HepG2 (cell line): ENCODE data around the gene RPL37. TPM values are rescaled to one million over a fixed set of nuclear protein-coding genes. Genes with fewer than 3 reads are reported as not detected.

ENCODE experiments used
- ATAC-seq: fragments of 200-7000 bp; cut with Tn5 transposase; 3 replicates; pipeline ENCODE4 v1.9.1; 2020; ENCODE audit warnings: mild to moderate bottlenecking, moderate library complexity
- BruUV-seq: library from RNA; stranded (reverse); fragments of 400-500 nt; replicated peaks from 2 replicates; lab custom pipeline; 2021; lab: Mats Ljungman, UMichigan
- CTCF ChIA-PET: fragments of 300-600 bp; formaldehyde crosslinking; extraction: SDS; loops from one replicate; lab custom pipeline; 2021; ENCODE audit warnings: low total read pairs, inconsistent platforms, low intra/inter-chr PET ratio; lab: Yijun Ruan, JAX
- POLR2A ChIA-PET: fragments of 350-600 bp; sonication (Branson Sonifier 250); formaldehyde crosslinking; loops from one replicate; lab custom pipeline; 2020; ENCODE audit warnings: antibody characterized with exemption, inconsistent platforms; lab: Yijun Ruan, JAX
- DNase-seq: peaks from one replicate; pipeline ENCODE4 v3.0.0-alpha.2; 2015; ENCODE audit warnings: low spot score
- FAIRE-seq: peaks from 3 replicates; lab custom pipeline; 2011; peaks lifted over from hg19 to GRCh38; lab: Jason Lieb, UNC
- H2AFZ ChIP-seq: one replicate; pipeline ENCODE4 v1.6.1; 2011; ENCODE audit warnings: low read length, inconsistent platforms
- H3K27ac ChIP-seq: fragments of 300-600 bp; 3 replicates; pipeline ENCODE4 v1.8.0; 2011; ENCODE audit warnings: mixed run types, mild to moderate bottlenecking, mixed read lengths, low read length, inconsistent platforms; ENCODE audit not compliant: insufficient read depth; ENCODE audit errors: extremely low read length
- H3K27me3 ChIP-seq, 2 experiments: fragments of 200-600 bp in 1 of 2; 2 replicates in 1 of 2; 3 replicates in 1 of 2; pipeline versions ENCODE4 v1.6.0 to v1.8.0; 2011; ENCODE audit warnings: low read length in 2 of 2, mild to moderate bottlenecking in 2 of 2, moderate library complexity in 2 of 2, inconsistent platforms in 1 of 2; ENCODE audit not compliant: insufficient read depth in 2 of 2, control insufficient read depth in 1 of 2
- H3K36me3 ChIP-seq, 2 experiments: fragments of 200-600 bp in 1 of 2; replicated peaks in 1 of 2; 2 replicates in 1 of 2; 3 replicates in 1 of 2; pipeline versions ENCODE4 v1.5.1 to v1.8.0; 2011; ENCODE audit warnings: low read length in 2 of 2, inconsistent platforms in 1 of 2; ENCODE audit not compliant: insufficient read depth in 2 of 2, control insufficient read depth in 1 of 2
- H3K4me1 ChIP-seq: 2 replicates; pipeline ENCODE4 v1.5.1; 2012; ENCODE audit warnings: low read length, inconsistent platforms; ENCODE audit not compliant: insufficient read depth
- H3K4me2 ChIP-seq: 2 replicates; pipeline ENCODE4 v1.6.0; 2011; ENCODE audit warnings: low read depth, low read length, inconsistent platforms
- H3K4me3 ChIP-seq, 3 experiments: fragments of 200-600 bp in 1 of 3; sonication (generic), shearing (Covaris generic) in 1 of 3; replicated peaks in 1 of 3; 2 replicates each; pipeline ENCODE4 v1.5.1; 2011 to 2016; ENCODE audit warnings: low read length in 3 of 3, inconsistent platforms in 2 of 3, low read depth in 2 of 3, mild to moderate bottlenecking in 2 of 3, control low read depth in 1 of 3, mixed read lengths in 1 of 3; ENCODE audit not compliant: insufficient read depth in 1 of 3
- H3K79me2 ChIP-seq: one replicate; pipeline ENCODE4 v1.6.1; 2011; ENCODE audit warnings: low read length, inconsistent platforms; ENCODE audit not compliant: insufficient read depth
- H3K9ac ChIP-seq: 2 replicates; pipeline ENCODE4 v1.6.0; 2011; ENCODE audit warnings: mild to moderate bottlenecking, low read depth, low read length, inconsistent platforms; ENCODE audit not compliant: insufficient read depth
- H3K9me3 ChIP-seq: 2 replicates; pipeline ENCODE4 v1.5.1; 2012; ENCODE audit warnings: mild to moderate bottlenecking, low read length
- H4K20me1 ChIP-seq: 2 replicates; pipeline ENCODE4 v1.6.0; 2011; ENCODE audit warnings: inconsistent platforms, mild to moderate bottlenecking, low read length, moderate library complexity; ENCODE audit not compliant: insufficient read depth
- HNRNPL ChIP-seq: fragments of 200-400 bp; formaldehyde crosslinking; IDR thresholded peaks from 2 replicates; pipeline ENCODE4 v1.6.1; 2017; ENCODE audit warnings: mild to moderate bottlenecking, low read depth, low read length
- SUZ12 ChIP-seq: fragments of 150-350 bp; IDR thresholded peaks from 2 replicates; pipeline ENCODE4 v1.6.1; 2014; ENCODE audit warnings: low read depth, low read length
- ZBTB37 ChIP-seq: sonication (generic); formaldehyde crosslinking; IDR thresholded peaks from 2 replicates; pipeline ENCODE4 v1.4.0; 2020; ENCODE audit warnings: mild to moderate bottlenecking, missing genetic modification reagents
- ZNF619 ChIP-seq: sonication (generic); formaldehyde crosslinking; IDR thresholded peaks from 2 replicates; pipeline ENCODE4 v1.4.0; 2020; ENCODE audit warnings: mild to moderate bottlenecking, missing genetic modification reagents
- WGBS: methylation state at CpG from one replicate; pipeline ENCODE4 v1.1.6; 2017; ENCODE audit warnings: low lambda C conversion rate; 5-methylcytosine and 5-hydroxymethylcytosine counted together
- in situ Hi-C: cut with HindIII; loops from 2 replicates; pipeline ENCODE4 v1.10.0; 2017; ENCODE audit warnings: low pct_unique_long_range_greater_than_20kb; ENCODE audit not compliant: extremely low pct_ligation_motif_present
- intact Hi-C: fragments of 100-400 bp; cut with micrococcal nuclease; formaldehyde crosslinking; loops from one replicate; pipeline ENCODE4 v1.10.0; 2022; ENCODE audit not compliant: unreplicated experiment
- polyA plus RNA-seq, 8 experiments: library from polyadenylated mRNA; depleted of rRNA in 3 of 8; stranded (reverse) in 7 of 8; unstranded in 1 of 8; fragments of >200 nt; fragmentation: Illumina TruSeq in 4 of 8; extraction: Trizol in 4 of 8; gene quantifications; 2 replicates each; pipeline versions ENCODE4 v1.2.1 to v1.2.3, GENCODE V29; 2011 to 2016; ENCODE audit warnings: low read depth in 4 of 8, missing spikeins in 1 of 8, mixed read lengths in 1 of 8; ENCODE audit not compliant: insufficient read depth in 1 of 8
- total RNA-seq, 5 experiments: library from RNA; depleted of rRNA; stranded (reverse); fragments of >200 nt; fragmentation: Illumina TruSeq; extraction: Trizol; gene quantifications; 2 replicates each; pipeline ENCODE4 v1.2.3, GENCODE V29; 2016; ENCODE audit warnings: low read depth in 1 of 5
- TF ChIP-seq, protein P1 (sequence below): sonication (generic); formaldehyde crosslinking; IDR thresholded peaks from 2 replicates; pipeline ENCODE4 v1.5.0; 2020; ENCODE audit warnings: mild to moderate bottlenecking, missing genetic modification reagents
- TF ChIP-seq, protein P2 (sequence below): sonication (generic); formaldehyde crosslinking; IDR thresholded peaks from 2 replicates; pipeline ENCODE4 v1.4.0; 2020; ENCODE audit warnings: mild to moderate bottlenecking, missing genetic modification reagents
- TF ChIP-seq, protein P3 (sequence below): sonication (generic); formaldehyde crosslinking; IDR thresholded peaks from 2 replicates; pipeline ENCODE4 v1.4.0; 2020; ENCODE audit warnings: missing genetic modification reagents, borderline replicate concordance

The RPL37 gene
- total and polyA plus RNA-seq, 2 of the 13 experiments (the other 11 are each of a cell fraction or from before 2014, with no cell fraction given), result 1,981 to 3,367 TPM

- Histone ChIP-seq H3K9me3 (no peaks in the 10 kb centered on the region), H3K36me3 (peaks cover 9 to 30% of the 10 kb centered on the region in 2 experiments), H3K4me3 (no peak overlapping the region), H3K4me2 (no peak overlapping the region), H4K20me1 (peaks cover 3% of the 10 kb centered on the region; the same call in 1 of the 2 replicates), H3K79me2 (peaks cover 60% of the 10 kb centered on the region), H3K9ac (no peak overlapping the region), H2AFZ (no peak overlapping the region), H3K4me1 (peaks cover 52% of the 10 kb centered on the region), H3K27me3 (no peaks in the 10 kb centered on the region), H3K27ac (no peak overlapping the region)
- no TSS peak for BruUV-seq
- ChIA-PET CTCF (no interaction called here), POLR2A (no interaction called here)
- intact Hi-C loops (no loop called here), in situ Hi-C loops (no loop called here)
- DNase-seq (no peak), FAIRE-seq (no peak), ATAC-seq (no peak)
- no peak for TF ChIP-seq ZNF619
- 98% methylated on average over 1 of the region's 1 CpG for WGBS
Observed at GRCh38 chr5:40778133-40778532, 56.9 kb downstream of the RPL37 start.

DNA sequence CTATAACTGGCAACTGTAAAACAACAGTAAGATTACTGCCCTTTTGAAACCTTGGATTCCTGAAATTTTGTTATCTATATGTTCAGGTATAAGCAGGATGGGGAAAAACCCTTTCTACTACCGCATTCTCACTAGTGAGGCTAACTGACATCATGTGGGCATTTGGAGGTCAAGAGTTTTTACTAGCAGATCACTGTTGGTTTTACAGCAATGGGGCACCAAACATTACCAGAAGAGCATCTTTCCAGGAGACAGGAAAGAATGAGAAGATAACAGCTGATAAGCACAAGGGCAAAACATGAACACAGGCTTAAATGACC lies 58.4 kb downstream of the RPL37 start:
- Histone ChIP-seq H2AFZ (no peak overlapping the region), H3K27me3 (no peaks in the 10 kb centered on the region), H3K9me3 (no peaks in the 10 kb centered on the region), H3K4me2 (no peak overlapping the region), H3K4me3 (no peak overlapping the region), H3K4me1 (peaks cover 37% of the 10 kb centered on the region), H3K79me2 (peaks cover 44% of the 10 kb centered on the region), H4K20me1 (peaks cover 3% of the 10 kb centered on the region; the same call in 1 of the 2 replicates), H3K36me3 (peaks cover 11 to 35% of the 10 kb centered on the region in 2 experiments), H3K27ac (no peak overlapping the region), H3K9ac (no peak overlapping the region)
- DNase-seq, result no peak
- CTCF ChIA-PET, result interaction anchor here (1.1 kb wide), 1 partner anchor 21 kb away, joined by 3 read pairs; the partner anchor contains the start of gene TTC33
- no peak for ATAC-seq
- in situ Hi-C loops, result no loop called here
- no peak for FAIRE-seq
- POLR2A ChIA-PET, result interaction anchor here (1.2 kb wide), 1 partner anchor 22 kb away, joined by 3 read pairs; the partner anchor contains the start of gene PRKAA1
- WGBS, result 100% methylated on average over 1 of the region's 1 CpG
- intact Hi-C loops, result no loop called here
- BruUV-seq, result no TSS peak
- no peak for TF ChIP-seq SUZ12
- TF ChIP-seq, protein P1, sequence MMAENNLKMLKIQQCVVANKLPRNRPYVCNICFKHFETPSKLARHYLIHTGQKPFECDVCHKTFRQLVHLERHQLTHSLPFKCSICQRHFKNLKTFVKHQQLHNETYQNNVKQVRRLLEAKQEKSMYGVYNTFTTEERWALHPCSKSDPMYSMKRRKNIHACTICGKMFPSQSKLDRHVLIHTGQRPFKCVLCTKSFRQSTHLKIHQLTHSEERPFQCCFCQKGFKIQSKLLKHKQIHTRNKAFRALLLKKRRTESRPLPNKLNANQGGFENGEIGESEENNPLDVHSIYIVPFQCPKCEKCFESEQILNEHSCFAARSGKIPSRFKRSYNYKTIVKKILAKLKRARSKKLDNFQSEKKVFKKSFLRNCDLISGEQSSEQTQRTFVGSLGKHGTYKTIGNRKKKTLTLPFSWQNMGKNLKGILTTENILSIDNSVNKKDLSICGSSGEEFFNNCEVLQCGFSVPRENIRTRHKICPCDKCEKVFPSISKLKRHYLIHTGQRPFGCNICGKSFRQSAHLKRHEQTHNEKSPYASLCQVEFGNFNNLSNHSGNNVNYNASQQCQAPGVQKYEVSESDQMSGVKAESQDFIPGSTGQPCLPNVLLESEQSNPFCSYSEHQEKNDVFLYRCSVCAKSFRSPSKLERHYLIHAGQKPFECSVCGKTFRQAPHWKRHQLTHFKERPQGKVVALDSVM (CRISPR knock-in tag), result no peak
- no peak for TF ChIP-seq ZBTB37
- TF ChIP-seq HNRNPL, result no peak
- TF ChIP-seq, protein P2, sequence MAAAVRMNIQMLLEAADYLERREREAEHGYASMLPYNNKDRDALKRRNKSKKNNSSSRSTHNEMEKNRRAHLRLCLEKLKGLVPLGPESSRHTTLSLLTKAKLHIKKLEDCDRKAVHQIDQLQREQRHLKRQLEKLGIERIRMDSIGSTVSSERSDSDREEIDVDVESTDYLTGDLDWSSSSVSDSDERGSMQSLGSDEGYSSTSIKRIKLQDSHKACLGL (CRISPR knock-in tag), result no peak
- TF ChIP-seq, protein P3, sequence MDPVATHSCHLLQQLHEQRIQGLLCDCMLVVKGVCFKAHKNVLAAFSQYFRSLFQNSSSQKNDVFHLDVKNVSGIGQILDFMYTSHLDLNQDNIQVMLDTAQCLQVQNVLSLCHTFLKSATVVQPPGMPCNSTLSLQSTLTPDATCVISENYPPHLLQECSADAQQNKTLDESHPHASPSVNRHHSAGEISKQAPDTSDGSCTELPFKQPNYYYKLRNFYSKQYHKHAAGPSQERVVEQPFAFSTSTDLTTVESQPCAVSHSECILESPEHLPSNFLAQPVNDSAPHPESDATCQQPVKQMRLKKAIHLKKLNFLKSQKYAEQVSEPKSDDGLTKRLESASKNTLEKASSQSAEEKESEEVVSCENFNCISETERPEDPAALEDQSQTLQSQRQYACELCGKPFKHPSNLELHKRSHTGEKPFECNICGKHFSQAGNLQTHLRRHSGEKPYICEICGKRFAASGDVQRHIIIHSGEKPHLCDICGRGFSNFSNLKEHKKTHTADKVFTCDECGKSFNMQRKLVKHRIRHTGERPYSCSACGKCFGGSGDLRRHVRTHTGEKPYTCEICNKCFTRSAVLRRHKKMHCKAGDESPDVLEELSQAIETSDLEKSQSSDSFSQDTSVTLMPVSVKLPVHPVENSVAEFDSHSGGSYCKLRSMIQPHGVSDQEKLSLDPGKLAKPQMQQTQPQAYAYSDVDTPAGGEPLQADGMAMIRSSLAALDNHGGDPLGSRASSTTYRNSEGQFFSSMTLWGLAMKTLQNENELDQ, result no peak
